ENCODE data around the gene PREP.

Gene PREP

GRCh38 chr6:105432797-105433196, 29.9 kb upstream of the PREP start:
- peak; percentile 57 for DNase-seq
- Histone ChIP-seq H3K18ac (ENCODE audit: low read depth in 1 of 2, low read length in 2 of 2) (peak overlapping the region in 1 of 2 experiments; percentile 33), H3K14ac (ENCODE audit: low read length in 2 of 2) (no peak overlapping the region), H3K4ac (ENCODE audit: low read depth in 1 of 2, low read length in 2 of 2) (no peak overlapping the region), H4K91ac (ENCODE audit: low read length) (no peak overlapping the region), H3K4me1 (ENCODE audit: control insufficient read depth, insufficient read depth, low read depth, low read length) (peaks cover 10% of the 10 kb centered on the region), H3K27me3 (ENCODE audit: control insufficient read depth in 1 of 2, insufficient read depth in 1 of 2, low read length in 2 of 2) (no peaks in the 10 kb centered on the region), H3K27ac (ENCODE audit: low read length, poor library complexity, severe bottlenecking) (peak overlapping the region; percentile 84), H3K23ac (ENCODE audit: low read length in 2 of 2) (no peak overlapping the region), H3K4me3 (ENCODE audit: insufficient read depth in 1 of 2, low read depth in 1 of 2, low read length in 2 of 2) (no peak overlapping the region), H2AFZ (ENCODE audit: low read depth, low read length) (no peak overlapping the region), H4K8ac (ENCODE audit: low read length) (no peak overlapping the region), H2BK5ac (ENCODE audit: low read depth, low read length, poor library complexity, severe bottlenecking) (no peak overlapping the region), H2BK120ac (ENCODE audit: low read depth, low read length) (no peak overlapping the region), H2BK12ac (ENCODE audit: low read length in 2 of 2) (no peak overlapping the region), H3K36me3 (ENCODE audit: control insufficient read depth in 1 of 2, insufficient read depth in 2 of 2, low read depth in 1 of 2, low read length in 2 of 2) (no peaks in the 10 kb centered on the region), H3K4me2 (ENCODE audit: low read length, poor library complexity, severe bottlenecking) (peak overlapping the region; percentile 11), H2AK5ac (ENCODE audit: low read length, severe bottlenecking) (no peak overlapping the region), H3K9ac (ENCODE audit: low read length) (no peak overlapping the region), H2BK15ac (ENCODE audit: low read depth, poor library complexity, severe bottlenecking) (no peak overlapping the region), H3K79me1 (replicated peaks; ENCODE audit: low read length, poor library complexity, severe bottlenecking) (no peaks in the 10 kb centered on the region), H3K9me3 (ENCODE audit: control insufficient read depth, low read length) (no peaks in the 10 kb centered on the region)
- WGBS = 0% methylated on average over 1 of the region's 3 CpGs

- H3K23ac ChIP-seq (ENCODE audit: low read length in 2 of 2) = no peak overlapping the region
- H3K18ac ChIP-seq (ENCODE audit: low read depth in 1 of 2, low read length in 2 of 2) = no peak overlapping the region
- H3K14ac ChIP-seq (ENCODE audit: low read length in 2 of 2) = no peak overlapping the region
- no peak overlapping the region for H3K27ac ChIP-seq (ENCODE audit: low read length, poor library complexity, severe bottlenecking)
- H3K79me1 ChIP-seq (replicated peaks; ENCODE audit: low read length, poor library complexity, severe bottlenecking) = no peaks in the 10 kb centered on the region
- peaks cover 10% of the 10 kb centered on the region for H3K4me1 ChIP-seq (ENCODE audit: control insufficient read depth, insufficient read depth, low read depth, low read length)
- no peak overlapping the region for H3K4me2 ChIP-seq (ENCODE audit: low read length, poor library complexity, severe bottlenecking)
- no peak overlapping the region for H4K91ac ChIP-seq (ENCODE audit: low read length)
- no peaks in the 10 kb centered on the region for H3K36me3 ChIP-seq (ENCODE audit: control insufficient read depth in 1 of 2, insufficient read depth in 2 of 2, low read depth in 1 of 2, low read length in 2 of 2)
- H2BK5ac ChIP-seq (ENCODE audit: low read depth, low read length, poor library complexity, severe bottlenecking) = no peak overlapping the region
- H2BK12ac ChIP-seq (ENCODE audit: low read length in 2 of 2) = peak overlapping the region in 1 of 2 experiments; percentile 54
- 14% methylated on average over 2 of the region's 2 CpGs for WGBS
- no peak overlapping the region for H2BK120ac ChIP-seq (ENCODE audit: low read depth, low read length)
- no peak overlapping the region for H3K4ac ChIP-seq (ENCODE audit: low read depth in 1 of 2, low read length in 2 of 2)
- H2AFZ ChIP-seq (ENCODE audit: low read depth, low read length) = no peak overlapping the region
- peak; percentile 56 for DNase-seq
- no peak overlapping the region for H2BK15ac ChIP-seq (ENCODE audit: low read depth, poor library complexity, severe bottlenecking)
- H3K27me3 ChIP-seq (ENCODE audit: control insufficient read depth in 1 of 2, insufficient read depth in 1 of 2, low read length in 2 of 2) = no peaks in the 10 kb centered on the region
- H3K4me3 ChIP-seq (ENCODE audit: insufficient read depth in 1 of 2, low read depth in 1 of 2, low read length in 2 of 2) = no peak overlapping the region
- H3K9ac ChIP-seq (ENCODE audit: low read length) = peak overlapping the region; percentile 33
- no peak overlapping the region for H4K8ac ChIP-seq (ENCODE audit: low read length)
- no peak overlapping the region for H2AK5ac ChIP-seq (ENCODE audit: low read length, severe bottlenecking)
- H3K9me3 ChIP-seq (ENCODE audit: control insufficient read depth, low read length) = no peaks in the 10 kb centered on the region
Measured at GRCh38 chr6:105431226-105431625, 28.3 kb upstream of the PREP start.

GRCh38 chr6:105430685-105431084, 27.8 kb upstream of the PREP start:
- no peaks in the 10 kb centered on the region for H3K9me3 ChIP-seq (ENCODE audit: control insufficient read depth, low read length)
- H2BK12ac ChIP-seq (ENCODE audit: low read length in 2 of 2) = no peak overlapping the region
- H3K9ac ChIP-seq (ENCODE audit: low read length) = peak overlapping the region; percentile 33
- no peak overlapping the region for H4K8ac ChIP-seq (ENCODE audit: low read length)
- H3K27me3 ChIP-seq (ENCODE audit: control insufficient read depth in 1 of 2, insufficient read depth in 1 of 2, low read length in 2 of 2) = no peaks in the 10 kb centered on the region
- no peak overlapping the region for H2BK15ac ChIP-seq (ENCODE audit: low read depth, poor library complexity, severe bottlenecking)
- no peak overlapping the region for H3K14ac ChIP-seq (ENCODE audit: low read length in 2 of 2)
- no peaks in the 10 kb centered on the region for H3K79me1 ChIP-seq (replicated peaks; ENCODE audit: low read length, poor library complexity, severe bottlenecking)
- peaks cover 10% of the 10 kb centered on the region for H3K4me1 ChIP-seq (ENCODE audit: control insufficient read depth, insufficient read depth, low read depth, low read length)
- H2AK5ac ChIP-seq (ENCODE audit: low read length, severe bottlenecking) = peak overlapping the region; percentile 60
- H3K4ac ChIP-seq (ENCODE audit: low read depth in 1 of 2, low read length in 2 of 2) = peak overlapping the region in 1 of 2 experiments; percentile 4
- H3K23ac ChIP-seq (ENCODE audit: low read length in 2 of 2) = no peak overlapping the region
- no peaks in the 10 kb centered on the region for H3K36me3 ChIP-seq (ENCODE audit: control insufficient read depth in 1 of 2, insufficient read depth in 2 of 2, low read depth in 1 of 2, low read length in 2 of 2)
- H2BK120ac ChIP-seq (ENCODE audit: low read depth, low read length) = no peak overlapping the region
- H3K4me3 ChIP-seq (ENCODE audit: insufficient read depth in 1 of 2, low read depth in 1 of 2, low read length in 2 of 2) = no peak overlapping the region
- H3K4me2 ChIP-seq (ENCODE audit: low read length, poor library complexity, severe bottlenecking) = no peak overlapping the region
- H2BK5ac ChIP-seq (ENCODE audit: low read depth, low read length, poor library complexity, severe bottlenecking) = no peak overlapping the region
- H3K27ac ChIP-seq (ENCODE audit: low read length, poor library complexity, severe bottlenecking) = peak overlapping the region; percentile 42
- H4K91ac ChIP-seq (ENCODE audit: low read length) = no peak overlapping the region
- 91% methylated on average over 1 of the region's 3 CpGs for WGBS
- no peak for DNase-seq
- H3K18ac ChIP-seq (ENCODE audit: low read depth in 1 of 2, low read length in 2 of 2) = no peak overlapping the region
- no peak overlapping the region for H2AFZ ChIP-seq (ENCODE audit: low read depth, low read length)

- no peak overlapping the region for H2BK120ac ChIP-seq (ENCODE audit: low read depth, low read length)
- H3K4ac ChIP-seq (ENCODE audit: low read depth in 1 of 2, low read length in 2 of 2) = no peak overlapping the region
- H2AFZ ChIP-seq (ENCODE audit: low read depth, low read length) = no peak overlapping the region
- no peak overlapping the region for H3K4me2 ChIP-seq (ENCODE audit: low read length, poor library complexity, severe bottlenecking)
- H3K9ac ChIP-seq (ENCODE audit: low read length) = peak overlapping the region; percentile 23
- H3K27ac ChIP-seq (ENCODE audit: low read length, poor library complexity, severe bottlenecking) = peak overlapping the region; percentile 31
- H3K36me3 ChIP-seq (ENCODE audit: control insufficient read depth in 1 of 2, insufficient read depth in 2 of 2, low read depth in 1 of 2, low read length in 2 of 2) = no peaks in the 10 kb centered on the region
- no peaks in the 10 kb centered on the region for H3K27me3 ChIP-seq (ENCODE audit: control insufficient read depth in 1 of 2, insufficient read depth in 1 of 2, low read length in 2 of 2)
- H4K8ac ChIP-seq (ENCODE audit: low read length) = no peak overlapping the region
- peak overlapping the region; percentile 96 for H2AK5ac ChIP-seq (ENCODE audit: low read length, severe bottlenecking)
- no peak overlapping the region for H3K4me3 ChIP-seq (ENCODE audit: insufficient read depth in 1 of 2, low read depth in 1 of 2, low read length in 2 of 2)
- no peak overlapping the region for H3K18ac ChIP-seq (ENCODE audit: low read depth in 1 of 2, low read length in 2 of 2)
- peak overlapping the region in 1 of 2 experiments; percentile 80 for H2BK12ac ChIP-seq (ENCODE audit: low read length in 2 of 2)
- no peak overlapping the region for H3K23ac ChIP-seq (ENCODE audit: low read length in 2 of 2)
- no peak for DNase-seq
- no peak overlapping the region for H3K14ac ChIP-seq (ENCODE audit: low read length in 2 of 2)
- no peak overlapping the region for H2BK5ac ChIP-seq (ENCODE audit: low read depth, low read length, poor library complexity, severe bottlenecking)
- peaks cover 10% of the 10 kb centered on the region for H3K4me1 ChIP-seq (ENCODE audit: control insufficient read depth, insufficient read depth, low read depth, low read length)
- no peak overlapping the region for H2BK15ac ChIP-seq (ENCODE audit: low read depth, poor library complexity, severe bottlenecking)
- WGBS = 77% methylated on average over 4 of the region's 4 CpGs
- no peak overlapping the region for H4K91ac ChIP-seq (ENCODE audit: low read length)
- no peaks in the 10 kb centered on the region for H3K79me1 ChIP-seq (replicated peaks; ENCODE audit: low read length, poor library complexity, severe bottlenecking)
- H3K9me3 ChIP-seq (ENCODE audit: control insufficient read depth, low read length) = no peaks in the 10 kb centered on the region
Measured at GRCh38 chr6:105429676-105430075, 26.8 kb upstream of the PREP start.
